Body of pancreas (tissue), 4 donors: Measurements from ENCODE around the gene PYDC1. TPM values are rescaled to one million over a fixed set of nuclear protein-coding genes. Genes with fewer than 3 reads are reported as not detected.
"Not testable (repeated sequence)": the region's sequence is repeated elsewhere in the genome, so short reads cannot be mapped to it uniquely, and the experiment has no call there.

Experiments
- ATAC-seq: fragments of 150-250 bp; one replicate; pipeline ENCODE4 v1.9.1; 2016
- DNase-seq, 4 donors: peaks; one replicate each; pipeline ENCODE4 v3.0.0-alpha.2; 2019
- H3K27ac ChIP-seq, 4 donors: fragments of 200-600 bp; sonication (generic); 1 replicate in 3 of 4; 2 replicates in 1 of 4; pipeline versions ENCODE4 v1.5.1 to v1.6.1; 2016 to 2019; ENCODE audit warnings: mild to moderate bottlenecking in 1 of 4, mixed read lengths in 1 of 4, moderate library complexity in 1 of 4
- H3K27me3 ChIP-seq, 2 donors: fragments of 200-600 bp; sonication (generic); one replicate each; pipeline ENCODE4 v1.6.0; 2016; ENCODE audit warnings: mild to moderate bottlenecking in 1 of 2
- H3K36me3 ChIP-seq, 2 donors: fragments of 200-600 bp; sonication (generic); replicated peaks in 1 of 2; 2 replicates each; pipeline ENCODE4 v1.5.1; 2016; ENCODE audit warnings: low read depth in 2 of 2; ENCODE audit not compliant: insufficient read depth in 1 of 2
- H3K4me1 ChIP-seq: fragments of 200-600 bp; sonication (generic); one replicate; pipeline ENCODE4 v1.6.0; 2016
- H3K4me3 ChIP-seq, 2 donors: fragments of 200-600 bp; sonication (generic); 1 replicate in 1 of 2; 2 replicates in 1 of 2; pipeline ENCODE4 v1.5.1; 2016 to 2019
- H3K9me3 ChIP-seq, 3 donors: fragments of 200-600 bp; sonication (generic); 1 replicate in 2 of 3; 2 replicates in 1 of 3; pipeline ENCODE4 v1.5.1; 2016
- POLR2A ChIP-seq, 3 donors: fragments of 450-650 bp; IDR thresholded peaks; one replicate each; pipeline ENCODE4 v1.6.1; 2016; ENCODE audit warnings: antibody characterized with exemption in 3 of 3, mild to moderate bottlenecking in 2 of 3
- WGBS, 2 donors: methylation state at CpG; one replicate each; pipeline ENCODE4 v1.1.5; 2017; 5-methylcytosine and 5-hydroxymethylcytosine counted together
- intact Hi-C: fragments of 100-400 bp; cut with DNase I; formaldehyde crosslinking; loops from one replicate; pipeline ENCODE4 v1.15.1; 2023
- total RNA-seq, 2 donors: library from RNA; depleted of rRNA; stranded (reverse); fragments of >200 nt; gene quantifications; one replicate each; pipeline ENCODE4 v1.1.0, GENCODE V29; 2016
- TF ChIP-seq, protein P1 (sequence below), 7 experiments: fragments of 450-650 bp in 4 of 7; fragments of 200-600 bp in 3 of 7; sonication (generic) in 3 of 7; IDR thresholded peaks; one replicate each; pipeline ENCODE4 v1.5.1; 2016 to 2019; ENCODE audit warnings: antibody characterized with exemption in 7 of 7

The PYDC1 gene
- total RNA-seq, 2 donors from 2014 or later, result not detected

DNA sequence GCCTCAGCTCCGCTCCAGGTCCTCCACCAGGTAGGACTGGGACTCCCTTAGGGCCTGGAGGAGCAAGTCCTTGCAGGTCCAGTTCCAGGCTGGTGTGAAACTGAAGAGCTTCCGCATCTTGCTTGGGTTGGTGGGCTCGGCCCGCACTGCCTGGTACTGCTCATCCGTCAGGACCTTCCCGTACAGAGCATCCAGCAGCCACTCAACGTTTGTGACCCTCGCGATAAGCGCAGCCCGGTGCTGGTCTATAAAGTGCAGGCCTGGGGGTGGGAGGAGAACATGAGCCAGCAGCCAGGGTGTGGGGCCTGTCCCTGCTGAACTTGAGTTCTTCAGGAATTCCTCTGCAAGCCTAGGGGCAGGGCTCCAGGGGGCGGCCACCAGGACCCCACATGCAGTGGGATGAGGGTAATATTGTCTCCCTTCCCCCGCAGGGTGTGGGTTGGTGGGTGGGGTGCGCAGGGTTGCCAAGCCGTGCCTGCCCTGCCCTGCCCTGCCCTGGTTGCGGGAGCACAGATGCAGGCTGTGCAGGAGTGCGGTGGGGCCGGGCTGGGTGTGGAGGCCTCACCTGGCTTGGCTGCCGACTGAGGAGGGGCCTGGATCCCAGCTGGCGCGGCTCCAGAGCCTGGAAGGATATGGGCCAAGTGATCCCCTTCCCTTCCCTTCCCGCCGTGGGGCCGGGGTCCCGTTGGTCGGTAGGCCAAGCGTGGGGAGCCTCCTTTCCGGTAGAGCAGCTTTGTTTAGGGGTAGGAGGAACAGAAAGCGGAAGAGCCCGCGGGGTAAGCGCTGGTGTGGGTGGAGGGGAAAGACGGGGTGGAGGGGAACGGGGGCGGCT lies 15.1 kb downstream of the PYDC1 start:
- H3K27me3 ChIP-seq, result no peaks in the 10 kb centered on the region
- ATAC-seq (peak; percentile 43), DNase-seq (peak; percentile 20 to 47 (median 33))
- H3K27ac ChIP-seq, result peak overlapping the region in 2 of 4 donors; percentile 47 to 70
- peak overlapping the region; percentile 28 to 46 for H3K4me3 ChIP-seq
- H3K4me1 ChIP-seq, result peaks cover 22% of the 10 kb centered on the region
- intact Hi-C loops, result no loop called here
- no peaks in the 10 kb centered on the region for H3K9me3 ChIP-seq
- TF ChIP-seq, protein P1, sequence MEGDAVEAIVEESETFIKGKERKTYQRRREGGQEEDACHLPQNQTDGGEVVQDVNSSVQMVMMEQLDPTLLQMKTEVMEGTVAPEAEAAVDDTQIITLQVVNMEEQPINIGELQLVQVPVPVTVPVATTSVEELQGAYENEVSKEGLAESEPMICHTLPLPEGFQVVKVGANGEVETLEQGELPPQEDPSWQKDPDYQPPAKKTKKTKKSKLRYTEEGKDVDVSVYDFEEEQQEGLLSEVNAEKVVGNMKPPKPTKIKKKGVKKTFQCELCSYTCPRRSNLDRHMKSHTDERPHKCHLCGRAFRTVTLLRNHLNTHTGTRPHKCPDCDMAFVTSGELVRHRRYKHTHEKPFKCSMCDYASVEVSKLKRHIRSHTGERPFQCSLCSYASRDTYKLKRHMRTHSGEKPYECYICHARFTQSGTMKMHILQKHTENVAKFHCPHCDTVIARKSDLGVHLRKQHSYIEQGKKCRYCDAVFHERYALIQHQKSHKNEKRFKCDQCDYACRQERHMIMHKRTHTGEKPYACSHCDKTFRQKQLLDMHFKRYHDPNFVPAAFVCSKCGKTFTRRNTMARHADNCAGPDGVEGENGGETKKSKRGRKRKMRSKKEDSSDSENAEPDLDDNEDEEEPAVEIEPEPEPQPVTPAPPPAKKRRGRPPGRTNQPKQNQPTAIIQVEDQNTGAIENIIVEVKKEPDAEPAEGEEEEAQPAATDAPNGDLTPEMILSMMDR (IDR thresholded peaks at IDR 0.05), result no peak
- no peak for TF ChIP-seq POLR2A (IDR thresholded peaks at IDR 0.05)
- H3K36me3 ChIP-seq, result no peaks in the 10 kb centered on the region
- 13 to 16% methylated on average over 18 to 35 of the region's 35 CpGs for WGBS, 2 donors

DNA sequence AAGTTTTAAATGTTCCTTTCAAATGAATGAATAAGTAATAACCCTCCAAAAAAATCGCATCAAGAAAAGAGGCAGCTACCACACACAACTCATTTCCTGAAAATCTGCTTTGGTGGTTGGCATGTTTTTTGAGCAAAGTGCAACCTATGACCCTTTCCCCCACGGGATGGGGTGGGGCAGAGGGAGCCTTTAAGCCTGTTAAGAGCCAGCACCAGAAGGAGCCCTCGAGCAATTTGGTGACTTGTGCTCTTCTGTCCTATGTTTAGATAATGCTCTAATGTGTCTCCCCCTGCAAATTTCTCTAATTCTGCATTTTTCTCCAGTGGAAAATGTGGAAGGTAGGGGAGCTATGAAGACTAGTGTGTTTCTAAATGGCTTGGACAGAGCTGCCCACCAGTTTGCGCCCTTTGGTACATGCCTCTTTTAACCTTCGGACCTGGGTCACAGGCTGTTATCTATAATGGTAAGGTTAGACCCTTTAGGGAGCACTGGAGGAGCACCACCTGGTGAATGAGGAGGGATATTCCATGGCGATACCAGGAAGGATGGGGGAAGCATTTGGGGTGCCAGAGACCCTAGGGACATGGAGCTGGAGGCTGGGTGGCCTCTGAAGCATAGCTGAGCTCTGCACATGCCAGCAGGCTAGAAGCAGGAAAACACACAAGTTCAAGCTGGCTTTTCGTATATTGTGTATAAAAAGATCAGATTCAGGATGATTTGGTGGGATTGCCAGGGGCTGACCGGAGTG lies 15.9 kb downstream of the PYDC1 start:
- Histone ChIP-seq H3K4me3 (no peak overlapping the region), H3K27me3 (no peaks in the 10 kb centered on the region), H3K9me3 (no peaks in the 10 kb centered on the region), H3K4me1 (peaks cover 18% of the 10 kb centered on the region), H3K27ac (no peak overlapping the region), H3K36me3 (peaks cover 0 to 2% of the 10 kb centered on the region in 2 donors)
- no peak for ATAC-seq
- TF ChIP-seq POLR2A (IDR thresholded peaks at IDR 0.05), result no peak
- TF ChIP-seq, protein P1 (IDR thresholded peaks at IDR 0.05), result no peak
- no peak for DNase-seq
- intact Hi-C loops, result no loop called here
- WGBS, 2 donors, result 55 to 64% methylated on average over 7 to 8 of the region's 8 CpGs

DNA sequence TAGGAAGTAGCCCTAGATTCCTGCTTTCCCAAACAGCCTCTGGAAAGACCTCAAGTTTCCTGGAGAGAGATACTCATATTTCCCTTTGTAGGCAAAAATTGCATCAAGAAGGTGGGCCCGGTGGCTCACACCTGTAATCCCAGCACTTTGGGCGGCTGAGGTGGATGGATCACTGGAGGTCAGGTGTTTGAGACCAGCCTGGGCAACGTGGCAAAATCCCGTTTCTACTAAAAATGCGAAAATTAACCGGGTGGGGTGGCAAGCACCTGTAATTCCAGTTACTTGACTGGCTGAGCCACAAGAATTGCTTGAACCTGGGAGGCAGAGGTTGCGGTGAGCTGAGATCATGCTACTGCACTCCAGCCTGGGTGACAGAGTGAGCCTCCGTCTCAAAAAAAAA lies 16.8 kb downstream of the PYDC1 start:
- H3K27ac ChIP-seq, ATAC-seq, intact Hi-C loops, H3K27me3 ChIP-seq, H3K9me3 ChIP-seq, H3K36me3 ChIP-seq, H3K4me3 ChIP-seq, DNase-seq: not testable (repeated sequence)
- peaks cover 18% of the 10 kb centered on the region for H3K4me1 ChIP-seq
- 93% methylated on average over 6 to 8 of the region's 8 CpGs for WGBS, 2 donors

DNA sequence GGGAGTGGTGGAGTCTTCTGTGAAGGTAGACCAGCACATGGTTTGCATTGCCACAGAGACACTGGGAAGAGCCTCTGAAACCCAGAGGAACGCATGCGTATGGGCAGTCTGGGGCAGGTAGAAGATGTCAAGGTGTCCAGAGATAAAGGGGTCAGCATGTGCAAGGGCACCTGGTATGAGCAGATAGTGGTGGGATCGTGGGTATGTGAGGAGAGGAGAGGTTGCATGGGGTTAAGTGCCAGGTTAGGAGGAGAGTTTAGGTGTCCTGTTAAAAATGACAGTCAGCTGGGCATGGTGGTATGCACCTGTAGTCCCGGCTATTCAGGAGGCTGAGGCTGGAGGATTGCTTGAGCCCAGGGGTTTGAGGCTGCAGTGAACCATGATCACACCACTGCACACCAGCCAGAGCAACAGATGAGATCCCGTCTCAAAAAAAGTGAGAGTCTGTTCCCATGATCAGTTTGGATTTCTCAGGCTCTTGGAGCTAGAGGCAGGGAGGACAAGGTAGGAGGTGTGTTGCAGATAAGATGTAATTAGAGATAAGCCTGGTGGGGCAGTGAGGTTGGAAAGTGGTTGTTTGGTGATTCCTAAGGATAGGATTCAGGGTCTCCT lies 17.4 kb downstream of the PYDC1 start:
- H3K4me1 ChIP-seq, result peaks cover 18% of the 10 kb centered on the region
- DNase-seq, result no peak
- no peak overlapping the region for H3K27ac ChIP-seq
- intact Hi-C loops, result no loop called here
- 84 to 88% methylated on average over 5 of the region's 5 CpGs for WGBS, 2 donors
- no peak overlapping the region for H3K4me3 ChIP-seq
- H3K27me3 ChIP-seq, result no peaks in the 10 kb centered on the region
- no peaks in the 10 kb centered on the region for H3K9me3 ChIP-seq
- TF ChIP-seq, protein P1 (IDR thresholded peaks at IDR 0.05), result no peak
- no peak for TF ChIP-seq POLR2A (IDR thresholded peaks at IDR 0.05)
- ATAC-seq, result no peak
- H3K36me3 ChIP-seq, result peaks cover 0 to 7% of the 10 kb centered on the region in 2 donors
